NB4 (cell line): ENCODE data around the gene MKX.

Experiments used
- DNase-seq: peaks from one replicate; pipeline ENCODE4 v3.0.0; 2010; ENCODE audit warnings: low read depth
- H3K4me3 ChIP-seq: one replicate; pipeline ENCODE4 v1.5.1; 2011; ENCODE audit warnings: mild to moderate bottlenecking, low read depth, low read length, moderate library complexity
- MYC ChIP-seq: IDR thresholded peaks from 2 replicates; pipeline ENCODE4 v1.6.1; 2011; ENCODE audit warnings: low read depth, low read length
- POLR2A ChIP-seq: IDR thresholded peaks from 2 replicates; pipeline ENCODE4 v1.6.1; 2011; ENCODE audit warnings: mild to moderate bottlenecking; ENCODE audit not compliant: insufficient read length; ENCODE audit errors: extremely low read depth
- TF ChIP-seq, protein P1 (sequence below): IDR thresholded peaks from 2 replicates; pipeline ENCODE4 v1.6.1; 2011; ENCODE audit warnings: low read depth, low read length
- TF ChIP-seq, protein P2 (sequence below): IDR thresholded peaks from one replicate; pipeline ENCODE4 v1.5.1; 2012; ENCODE audit warnings: low read depth, low read length

Gene MKX

DNA sequence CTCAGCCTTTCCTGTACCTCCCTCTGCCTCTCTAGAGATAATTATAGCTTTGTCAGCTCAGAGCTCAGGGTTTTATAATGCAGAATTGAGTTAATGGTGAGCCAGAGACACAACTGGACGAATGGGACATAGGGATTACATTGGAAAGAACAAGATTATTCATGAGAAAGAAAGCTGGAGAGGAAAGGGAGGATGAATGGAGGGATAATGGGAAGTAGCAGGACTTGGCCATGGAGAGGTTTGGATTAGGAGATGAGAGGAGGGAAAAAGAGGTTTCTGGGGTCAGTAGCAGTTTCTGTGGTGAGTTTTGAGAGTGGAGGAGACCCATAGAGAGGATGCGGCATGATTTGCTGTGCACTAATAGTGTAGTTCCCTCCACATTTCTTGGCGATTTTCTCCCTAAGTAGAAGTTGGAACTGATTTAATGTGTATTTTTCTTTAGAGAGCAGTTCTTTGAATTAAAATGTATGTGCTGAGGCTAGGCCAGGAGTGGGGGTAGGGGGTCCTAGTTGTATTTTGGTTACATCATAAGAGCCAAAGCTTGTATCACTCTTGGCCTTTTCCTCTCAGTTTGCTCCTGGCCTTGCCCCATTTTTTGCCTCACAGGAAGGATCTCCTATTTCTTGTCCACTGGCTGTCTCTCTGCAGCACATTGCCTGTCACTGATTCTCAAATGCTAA, 107.4 kb downstream of the MKX start:
- no peak for TF ChIP-seq MYC
- TF ChIP-seq, protein P1, sequence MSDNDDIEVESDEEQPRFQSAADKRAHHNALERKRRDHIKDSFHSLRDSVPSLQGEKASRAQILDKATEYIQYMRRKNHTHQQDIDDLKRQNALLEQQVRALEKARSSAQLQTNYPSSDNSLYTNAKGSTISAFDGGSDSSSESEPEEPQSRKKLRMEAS = no peak
- TF ChIP-seq POLR2A = no peak
- DNase-seq = no peak
- no peak overlapping the region for H3K4me3 ChIP-seq

GRCh38 chr10:27637601-27638000, 108.0 kb downstream of the MKX start:
- TF ChIP-seq POLR2A (no peak), MYC (no peak)
- TF ChIP-seq, protein P1 = no peak
- TF ChIP-seq, protein P2, sequence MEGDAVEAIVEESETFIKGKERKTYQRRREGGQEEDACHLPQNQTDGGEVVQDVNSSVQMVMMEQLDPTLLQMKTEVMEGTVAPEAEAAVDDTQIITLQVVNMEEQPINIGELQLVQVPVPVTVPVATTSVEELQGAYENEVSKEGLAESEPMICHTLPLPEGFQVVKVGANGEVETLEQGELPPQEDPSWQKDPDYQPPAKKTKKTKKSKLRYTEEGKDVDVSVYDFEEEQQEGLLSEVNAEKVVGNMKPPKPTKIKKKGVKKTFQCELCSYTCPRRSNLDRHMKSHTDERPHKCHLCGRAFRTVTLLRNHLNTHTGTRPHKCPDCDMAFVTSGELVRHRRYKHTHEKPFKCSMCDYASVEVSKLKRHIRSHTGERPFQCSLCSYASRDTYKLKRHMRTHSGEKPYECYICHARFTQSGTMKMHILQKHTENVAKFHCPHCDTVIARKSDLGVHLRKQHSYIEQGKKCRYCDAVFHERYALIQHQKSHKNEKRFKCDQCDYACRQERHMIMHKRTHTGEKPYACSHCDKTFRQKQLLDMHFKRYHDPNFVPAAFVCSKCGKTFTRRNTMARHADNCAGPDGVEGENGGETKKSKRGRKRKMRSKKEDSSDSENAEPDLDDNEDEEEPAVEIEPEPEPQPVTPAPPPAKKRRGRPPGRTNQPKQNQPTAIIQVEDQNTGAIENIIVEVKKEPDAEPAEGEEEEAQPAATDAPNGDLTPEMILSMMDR = no peak
- no peak for DNase-seq

DNA sequence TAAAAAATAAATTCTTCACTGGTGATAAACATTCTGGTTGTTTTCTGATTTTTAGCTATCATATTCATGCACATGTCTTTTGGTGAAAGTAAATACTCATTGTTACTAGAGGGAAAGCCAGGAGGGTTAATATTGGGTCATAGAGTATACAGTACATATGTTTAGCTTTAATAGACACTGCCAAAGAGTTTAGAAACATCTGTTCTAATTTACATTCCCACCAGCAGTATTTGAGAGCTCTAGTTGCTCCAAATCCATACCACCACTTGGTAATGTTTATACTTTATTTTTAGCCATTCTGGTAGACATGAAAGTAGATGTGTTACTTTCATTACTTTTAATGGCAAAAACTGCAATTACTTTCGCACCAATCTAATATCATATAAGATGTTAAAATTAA, 108.8 kb downstream of the MKX start:
- no peak overlapping the region for H3K4me3 ChIP-seq
- TF ChIP-seq, protein P2 = no peak
- TF ChIP-seq MYC (no peak), POLR2A (no peak)
- TF ChIP-seq, protein P1 = no peak
- no peak for DNase-seq

More at GRCh38 chr10:27637601-27638000, 108.0 kb downstream of the MKX start:
- no peak overlapping the region for H3K4me3 ChIP-seq

DNA sequence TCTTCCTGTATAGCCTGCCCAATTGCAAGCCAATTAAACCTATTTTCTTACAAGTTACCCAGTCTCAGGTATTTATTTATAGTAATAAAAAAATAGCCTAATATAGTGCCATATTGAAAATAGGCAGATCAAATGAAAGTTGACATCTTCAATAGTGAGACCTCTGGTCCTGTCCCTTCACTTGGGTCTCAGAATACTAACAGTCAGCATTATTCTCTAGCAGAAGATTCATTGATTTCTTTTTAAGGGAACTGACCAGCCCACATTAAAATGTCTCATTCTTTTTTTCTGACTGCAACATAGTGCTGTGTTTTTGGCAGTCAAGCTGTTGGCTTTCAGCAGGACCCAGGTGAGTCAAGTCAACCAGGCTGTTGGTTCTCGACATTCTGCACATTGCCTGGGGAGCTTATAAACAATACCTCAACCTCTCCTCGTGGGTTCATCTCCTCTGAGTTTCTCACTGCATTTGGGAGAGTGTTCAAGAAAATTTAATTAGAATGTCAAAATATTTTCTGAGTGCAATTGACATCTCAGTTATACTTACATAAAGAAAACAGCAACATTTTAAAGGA, 109.8 kb downstream of the MKX start:
- DNase-seq = no peak
- TF ChIP-seq MYC (no peak), POLR2A (no peak)
- TF ChIP-seq, protein P1 = no peak
- TF ChIP-seq, protein P2 = no peak
- no peak overlapping the region for H3K4me3 ChIP-seq

GRCh38 chr10:27635290-27635689, 110.3 kb downstream of the MKX start:
- DNase-seq = no peak
- no peak overlapping the region for H3K4me3 ChIP-seq
- TF ChIP-seq POLR2A (no peak), MYC (no peak)
- TF ChIP-seq, protein P2 = no peak
- TF ChIP-seq, protein P1 = no peak

- no peak for TF ChIP-seq POLR2A
- TF ChIP-seq, protein P1 = no peak
- TF ChIP-seq MYC = no peak
- TF ChIP-seq, protein P2 = no peak
- no peak overlapping the region for H3K4me3 ChIP-seq
Observed at GRCh38 chr10:27628621-27629020, 117.0 kb downstream of the MKX start.

More at GRCh38 chr10:27628621-27629020, 117.0 kb downstream of the MKX start:
- DNase-seq = no peak
